HG03280 (cell line): Measurements from ENCODE around the gene TTC21B.
"Not testable (repeated sequence)": the region's sequence is repeated elsewhere in the genome, so short reads cannot be mapped to it uniquely, and the experiment has no call there.

Experiments
- ATAC-seq: cut with Tn5 transposase; IDR thresholded peaks from one replicate; pipeline ENCODE4 v1.9.1; 2021; ENCODE audit warnings: mild to moderate bottlenecking, moderate library complexity; ENCODE audit not compliant: unreplicated experiment

Gene TTC21B

DNA sequence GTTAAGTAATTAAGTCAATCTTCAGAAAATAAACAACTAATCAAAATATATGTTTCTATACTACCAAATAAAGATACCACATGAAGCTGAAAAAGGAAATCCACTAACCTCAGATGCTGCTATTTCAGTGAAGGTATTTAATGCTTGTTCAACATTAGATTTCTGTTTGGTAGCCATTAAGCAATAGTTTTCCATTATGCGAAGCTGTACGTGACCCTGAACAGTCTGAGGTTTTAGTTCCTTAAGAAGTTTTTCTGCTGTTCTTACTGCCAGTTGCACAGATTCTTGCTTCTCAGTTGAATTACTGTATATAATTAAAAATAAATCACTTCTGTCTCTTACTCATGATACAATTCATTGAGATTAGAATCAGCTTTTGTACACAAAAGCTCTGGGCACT lies 65.4 kb downstream of the TTC21B start:
- no peak for ATAC-seq

DNA sequence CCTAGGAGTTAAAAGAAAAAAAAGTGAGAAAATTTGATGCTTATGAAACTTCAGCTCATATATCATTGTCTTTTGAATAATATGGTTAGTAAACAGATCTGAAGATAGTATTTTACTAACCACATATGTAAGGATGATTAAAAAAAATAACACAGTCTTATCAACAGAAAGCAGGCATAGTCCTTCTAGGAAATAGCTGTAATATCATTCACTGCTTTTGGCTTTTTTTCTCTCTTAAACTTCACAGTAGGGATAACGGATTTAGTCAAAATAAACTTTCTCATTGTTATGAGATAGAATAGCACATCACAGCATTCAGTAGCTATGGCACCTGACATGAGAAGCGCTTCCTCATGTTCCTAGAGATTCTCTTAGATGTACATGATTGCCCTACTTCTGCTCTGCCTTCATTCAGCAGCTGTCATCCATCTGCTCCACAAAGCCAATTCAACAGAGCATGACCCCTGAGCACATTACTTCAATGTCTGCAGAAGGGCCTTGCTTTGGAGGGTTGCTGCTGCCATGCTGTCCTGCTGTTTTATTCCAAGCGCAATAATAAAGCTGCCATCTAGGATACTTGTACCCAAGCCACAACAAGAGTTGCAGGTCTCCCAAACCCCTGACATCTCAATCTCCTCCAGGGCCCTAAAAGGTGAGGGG lies 67.0 kb downstream of the TTC21B start:
- ATAC-seq = no peak

DNA sequence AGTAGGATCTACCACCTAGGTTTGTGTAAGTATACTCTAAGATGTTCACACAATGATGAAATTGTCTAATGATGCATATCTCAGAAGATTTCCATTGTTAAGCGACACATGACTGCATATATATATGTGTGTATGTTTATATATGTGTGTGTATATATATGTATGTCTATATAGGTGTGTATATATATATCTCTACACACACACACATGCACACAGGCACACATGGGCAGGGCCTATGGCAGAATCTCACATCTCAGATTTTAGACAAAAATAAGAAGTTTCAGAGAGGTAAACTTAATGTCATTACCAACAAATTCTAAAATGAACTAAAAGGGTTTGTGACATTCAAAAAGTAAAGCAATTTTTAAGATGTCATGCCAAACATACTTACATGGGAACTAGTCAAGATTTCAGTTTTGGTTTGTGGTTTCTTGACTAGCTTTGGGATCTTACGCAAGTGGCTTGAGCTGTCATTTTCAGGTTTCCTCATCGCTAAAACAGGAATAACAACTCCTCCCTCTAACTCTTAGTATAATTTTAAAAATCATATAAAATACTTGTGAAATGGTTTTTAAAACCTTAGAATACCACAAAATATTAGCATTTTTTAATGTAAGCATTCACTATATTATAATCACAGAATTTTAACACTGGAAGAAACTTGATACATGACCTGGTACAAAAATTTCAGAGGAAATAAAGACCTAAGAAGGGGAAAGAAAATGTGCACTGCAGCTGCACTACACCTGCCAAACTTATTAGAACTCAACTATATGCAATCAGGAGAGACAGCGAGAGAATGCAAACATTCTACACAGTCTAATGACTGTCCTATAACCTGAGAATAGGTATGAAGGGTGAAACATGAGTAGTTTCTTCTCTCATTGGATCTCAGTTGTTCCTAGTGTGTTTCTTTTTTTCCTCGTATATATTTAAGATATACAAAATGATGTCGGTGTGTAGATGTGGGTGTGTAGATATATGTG lies 75.7 kb downstream of the TTC21B start:
- peak; percentile 49 for ATAC-seq

DNA sequence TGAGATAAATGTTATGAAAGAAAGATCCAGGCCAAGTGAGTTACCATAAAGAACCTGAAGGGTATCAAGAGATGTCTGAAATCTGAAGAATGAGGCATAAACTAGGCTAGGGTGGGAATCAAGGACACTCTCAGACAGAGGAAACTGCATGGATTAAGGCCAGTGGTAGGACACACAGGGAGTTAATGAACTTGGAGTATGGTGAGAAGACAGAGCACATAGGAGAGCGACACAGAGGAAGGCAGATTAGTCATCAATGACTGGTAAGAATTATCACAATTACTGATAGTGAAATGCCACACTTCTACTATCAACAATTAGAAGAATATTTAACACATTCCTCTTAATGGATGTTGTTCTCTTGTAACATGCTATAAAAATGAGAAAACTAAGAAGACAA lies 76.9 kb downstream of the TTC21B start:
- ATAC-seq = no peak

DNA sequence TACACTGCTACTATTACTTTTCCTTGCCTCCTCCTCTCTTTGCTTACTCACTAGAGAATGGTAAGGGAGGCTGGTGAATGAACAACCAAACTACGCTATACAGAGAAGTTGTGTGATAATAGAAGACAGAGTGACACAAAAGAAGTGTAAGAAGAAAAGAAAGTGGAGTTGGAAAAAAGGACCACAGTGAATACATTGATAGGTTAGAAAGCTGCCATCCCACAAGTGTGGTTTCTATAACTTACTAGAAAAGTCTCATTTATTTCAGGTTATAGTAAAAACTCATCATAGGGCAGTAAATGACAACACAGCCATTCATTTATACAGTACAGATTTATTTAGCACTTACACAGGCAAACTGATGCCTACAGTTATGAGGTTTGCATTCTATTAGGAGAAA lies 77.3 kb downstream of the TTC21B start:
- no peak for ATAC-seq

DNA sequence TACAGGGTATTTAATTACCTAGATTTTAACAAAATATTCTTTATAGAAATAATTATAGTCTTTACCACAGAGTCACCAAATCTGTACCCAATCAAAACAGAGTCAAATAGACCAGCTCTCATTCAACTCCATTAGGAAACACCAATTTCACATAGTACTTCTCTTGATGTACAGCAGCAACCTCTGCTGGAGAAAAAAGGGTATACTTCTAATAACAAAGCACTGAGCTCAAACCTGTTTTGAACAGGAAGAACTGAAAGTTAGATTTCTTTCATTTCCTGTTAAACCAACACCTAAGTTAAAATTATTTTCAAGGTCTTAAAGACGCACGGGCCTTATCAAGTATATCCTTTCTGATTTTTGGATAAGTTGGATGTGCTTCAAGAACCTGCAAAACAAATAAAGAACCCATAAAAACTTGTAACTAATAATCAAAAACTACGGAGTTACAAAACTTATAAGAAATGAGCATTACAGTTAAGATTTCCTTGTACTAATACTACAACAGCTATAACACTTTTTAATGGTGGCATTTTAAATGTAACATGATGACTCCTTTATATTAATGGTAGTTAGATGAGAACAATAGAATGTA lies 79.0 kb downstream of the TTC21B start:
- ATAC-seq = peak; percentile 92

DNA sequence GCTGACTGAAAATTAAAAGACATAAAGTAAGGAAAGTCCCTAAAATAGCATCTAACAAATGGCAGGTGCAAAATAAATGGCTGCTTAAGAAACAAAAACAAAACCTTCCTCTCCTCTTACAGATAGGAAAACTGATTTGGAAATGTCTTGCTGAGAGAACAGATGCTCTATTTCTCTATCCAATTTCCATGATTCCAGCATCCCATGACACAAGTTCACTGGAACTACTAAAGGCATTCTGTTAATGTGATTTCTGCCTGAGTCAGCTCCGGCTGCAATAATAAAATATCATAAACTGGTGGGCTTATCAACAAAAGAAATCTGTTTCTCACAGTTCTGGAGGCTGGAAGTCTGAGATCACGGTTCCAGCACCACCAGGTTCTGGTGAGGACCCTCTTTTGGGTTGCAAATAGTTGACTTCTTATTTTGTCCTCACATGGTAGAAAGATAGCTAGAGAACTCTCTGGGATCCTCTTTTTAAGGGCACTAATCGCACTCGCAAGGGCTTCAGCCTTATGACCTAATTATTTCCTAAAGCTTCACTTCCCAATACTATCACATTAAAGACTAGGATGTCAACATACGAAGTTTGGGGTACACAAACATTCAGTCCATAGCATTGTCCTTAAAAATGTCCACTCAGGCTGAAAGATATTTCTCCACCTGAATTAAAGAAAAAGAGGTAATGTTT lies 81.3 kb downstream of the TTC21B start:
- ATAC-seq = no peak

DNA sequence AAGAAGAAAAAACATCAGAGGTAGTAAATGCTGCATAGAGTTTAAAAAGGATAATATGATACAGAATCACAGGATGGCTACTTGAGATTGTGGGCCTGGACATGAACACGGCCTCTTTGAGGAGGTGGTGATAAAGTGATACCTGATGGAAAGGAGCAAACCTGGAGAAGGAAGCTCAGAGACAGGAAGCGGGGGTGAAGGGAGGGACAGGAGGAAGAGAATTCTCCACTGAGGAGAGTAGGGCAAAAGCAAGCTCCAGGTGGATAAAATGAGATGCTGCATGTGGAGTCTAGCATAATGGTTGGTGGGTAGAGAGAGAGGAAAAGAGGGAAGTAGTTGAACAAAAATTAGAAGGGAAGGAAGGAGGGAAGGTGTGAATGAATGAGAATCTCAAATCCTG lies 82.6 kb downstream of the TTC21B start:
- ATAC-seq = no peak

DNA sequence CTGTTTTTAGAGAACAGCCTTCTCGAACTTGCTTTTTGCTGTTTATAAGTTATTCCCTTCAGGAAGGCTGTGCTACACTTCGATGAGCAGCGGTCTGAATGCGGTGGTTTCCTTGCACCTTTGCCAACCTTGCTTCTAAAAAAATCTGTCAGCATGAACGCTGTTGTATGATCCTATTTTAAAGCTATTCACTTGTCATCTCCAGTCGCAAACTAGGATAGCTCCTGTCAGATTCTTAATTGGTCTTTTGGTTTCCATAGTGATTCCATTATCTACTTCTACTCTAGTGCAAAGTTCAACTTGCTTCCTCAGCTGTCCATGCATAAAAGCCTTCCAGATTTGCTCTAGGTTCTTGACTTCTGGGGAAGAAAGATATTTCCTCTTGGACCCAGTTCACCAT lies 83.2 kb downstream of the TTC21B start:
- no peak for ATAC-seq

DNA sequence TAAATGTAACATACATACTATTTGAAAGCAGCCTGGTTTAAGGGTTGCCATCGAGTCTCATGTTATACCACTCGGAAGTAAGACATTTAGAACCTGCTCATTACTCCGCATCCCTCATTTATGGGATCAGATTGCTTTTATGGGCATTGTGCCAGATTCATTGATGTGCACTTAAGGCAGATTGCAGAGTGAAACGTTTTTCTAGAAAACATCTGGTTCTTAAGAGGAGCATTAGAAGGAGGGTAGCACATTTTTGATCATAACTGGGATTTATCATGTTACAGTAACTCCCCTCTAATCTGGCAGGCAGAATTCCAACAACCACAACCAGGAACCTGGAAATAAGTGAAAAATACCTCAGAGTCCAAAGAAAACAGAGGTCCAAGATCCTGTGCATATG lies 85.4 kb downstream of the TTC21B start:
- ATAC-seq = no peak

DNA sequence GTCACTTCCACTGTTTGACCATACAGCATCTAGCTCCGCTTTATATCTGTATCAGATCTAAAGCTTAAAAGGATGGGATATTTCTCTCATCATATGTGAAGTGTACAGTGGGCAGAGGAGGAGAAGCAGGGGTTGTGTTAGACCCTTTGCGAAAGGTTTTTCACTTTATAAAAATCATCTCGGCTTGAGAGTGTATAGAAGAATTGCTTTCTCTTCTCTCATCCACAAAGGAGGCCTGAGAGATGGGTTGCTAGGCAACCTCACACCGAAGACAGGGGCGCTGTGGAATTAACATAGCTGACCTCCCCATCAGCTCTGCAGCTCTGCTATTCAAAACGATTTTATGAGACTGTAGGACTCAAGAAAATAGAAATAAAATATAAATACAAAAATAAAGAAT lies 89.3 kb downstream of the TTC21B start:
- no peak for ATAC-seq

DNA sequence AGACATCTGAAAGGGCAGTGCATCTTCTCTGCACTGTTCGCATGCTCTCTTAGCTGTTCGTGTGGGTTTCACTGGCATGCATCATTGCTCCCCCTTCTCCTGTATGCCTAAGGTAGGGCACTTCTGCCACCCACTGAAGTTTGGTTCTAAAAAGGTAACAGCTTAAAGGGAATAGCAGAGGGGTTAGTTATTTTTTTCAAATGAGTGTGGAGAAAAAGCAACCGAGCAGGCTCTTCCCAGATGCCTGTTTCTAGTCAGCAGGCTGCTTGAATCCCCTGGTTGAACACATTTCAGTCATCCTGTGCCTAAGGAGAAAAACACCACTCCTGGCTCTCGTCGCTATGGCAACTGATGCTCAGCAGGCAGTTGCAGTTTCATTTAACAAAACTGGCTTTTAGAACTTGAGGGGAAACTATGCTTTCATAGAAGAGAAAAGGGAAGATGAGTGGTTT lies 89.7 kb downstream of the TTC21B start:
- no peak for ATAC-seq

DNA sequence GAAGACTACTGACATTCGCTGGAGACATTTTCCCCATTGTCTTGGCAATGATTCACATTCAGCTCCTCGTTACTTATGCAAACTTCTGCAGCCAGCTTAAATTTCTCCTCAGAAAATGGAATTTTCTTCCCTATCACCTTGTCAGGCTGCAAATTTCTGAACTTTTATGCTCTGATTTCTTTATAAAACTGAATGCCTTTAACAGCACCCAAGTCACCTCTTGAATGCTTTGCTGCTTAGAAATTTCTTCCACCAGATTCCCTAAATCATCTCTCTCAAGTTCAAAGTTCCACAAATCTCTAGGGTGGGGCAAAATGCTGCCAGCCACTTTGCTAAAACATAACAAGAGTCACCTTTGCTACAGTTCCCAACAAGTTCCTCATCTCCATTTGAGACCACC lies 92.5 kb downstream of the TTC21B start:
- ATAC-seq = not testable (repeated sequence)

DNA sequence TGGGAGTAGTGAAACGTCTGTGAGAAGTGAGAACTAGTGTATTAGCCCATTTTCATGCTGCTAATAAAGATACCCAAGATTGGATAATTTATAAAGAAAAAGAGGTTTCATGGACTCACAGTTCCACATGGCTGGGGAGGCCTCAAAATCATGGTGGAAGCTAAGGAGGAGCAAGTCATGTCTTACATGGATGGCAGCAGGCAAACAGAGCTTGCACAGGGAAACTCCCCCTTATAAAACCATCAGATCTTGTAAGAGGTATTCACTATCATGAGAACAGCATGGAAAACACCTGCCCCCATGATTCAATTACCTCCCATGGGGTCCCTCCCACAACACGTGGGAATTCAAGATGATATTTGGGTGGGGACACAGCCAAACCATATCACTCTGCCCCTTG lies 93.9 kb downstream of the TTC21B start:
- ATAC-seq = not testable (repeated sequence)

DNA sequence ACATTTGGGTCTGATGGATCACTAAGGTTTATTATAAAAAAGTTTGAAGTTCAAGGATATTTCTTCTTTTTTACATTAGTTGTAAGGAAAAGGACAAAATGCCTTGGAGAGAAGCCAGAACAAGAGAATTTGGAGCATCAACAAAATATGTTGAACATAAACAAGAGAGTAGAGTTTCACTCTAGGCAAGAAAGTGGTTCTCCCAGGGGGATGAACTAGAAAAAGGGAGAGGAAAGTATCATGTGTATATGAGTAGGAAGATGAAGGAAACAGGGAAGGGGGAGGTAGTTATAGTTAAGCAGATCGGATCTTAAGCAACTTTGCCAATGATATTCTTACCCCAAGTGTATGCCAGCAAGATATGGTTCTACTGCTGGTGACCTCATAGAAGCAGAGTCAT lies 95.7 kb downstream of the TTC21B start:
- no peak for ATAC-seq

DNA sequence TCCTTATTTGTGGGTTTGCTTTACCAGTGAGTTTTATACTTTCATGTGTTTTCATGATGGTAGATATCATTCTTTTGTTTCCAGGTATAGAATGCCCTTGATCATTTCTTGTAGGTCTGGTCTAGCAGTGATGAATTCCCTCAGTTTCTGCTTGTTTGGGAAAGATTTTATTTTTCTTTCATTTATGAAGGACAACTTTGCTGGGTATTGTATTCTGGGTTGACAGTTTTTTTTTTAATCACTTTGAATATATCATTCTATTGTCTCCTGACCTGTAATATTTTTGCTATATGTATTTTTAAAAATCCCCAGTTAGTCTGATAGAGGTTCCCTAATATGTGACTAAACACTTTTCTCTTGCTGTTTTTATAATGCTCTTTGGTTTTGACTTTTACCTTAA lies 101.2 kb downstream of the TTC21B start:
- ATAC-seq = no peak

DNA sequence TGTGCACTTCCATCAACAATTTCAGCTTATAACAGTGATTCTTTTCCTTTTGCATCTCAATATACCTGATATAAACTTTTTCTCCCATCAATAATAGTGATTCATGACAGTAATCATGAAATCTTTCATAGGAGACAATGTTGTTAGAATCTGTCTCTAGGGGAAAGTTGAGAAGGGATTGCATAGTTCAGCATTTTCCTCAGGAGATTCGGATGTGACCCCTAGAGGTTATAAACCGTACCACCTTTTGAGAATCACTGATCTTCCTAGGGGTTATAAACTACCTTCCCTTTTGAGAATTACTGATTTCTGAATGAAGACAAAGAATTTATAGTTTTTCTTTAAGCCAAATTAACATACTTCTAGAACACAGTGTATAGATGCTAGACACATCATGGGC lies 106.6 kb downstream of the TTC21B start:
- ATAC-seq = no peak

DNA sequence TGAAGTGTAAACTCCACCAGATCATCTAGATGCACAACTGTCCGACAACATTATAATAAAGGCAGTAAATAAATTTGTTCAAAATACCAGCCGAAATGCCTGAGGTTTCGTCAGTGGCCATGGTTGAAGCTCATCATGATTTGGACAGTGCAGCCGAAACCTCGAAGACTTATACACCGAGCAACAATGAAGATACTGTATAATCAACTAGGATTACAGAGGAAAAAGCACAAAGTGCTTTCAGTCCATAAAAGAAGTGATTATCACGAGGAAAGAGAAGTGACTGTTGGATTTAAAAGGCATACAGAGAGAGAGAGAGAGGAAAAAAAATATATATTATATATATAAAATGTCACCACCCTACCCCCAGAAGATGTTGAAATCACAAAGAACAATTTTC lies 107.5 kb downstream of the TTC21B start:
- ATAC-seq = no peak

DNA sequence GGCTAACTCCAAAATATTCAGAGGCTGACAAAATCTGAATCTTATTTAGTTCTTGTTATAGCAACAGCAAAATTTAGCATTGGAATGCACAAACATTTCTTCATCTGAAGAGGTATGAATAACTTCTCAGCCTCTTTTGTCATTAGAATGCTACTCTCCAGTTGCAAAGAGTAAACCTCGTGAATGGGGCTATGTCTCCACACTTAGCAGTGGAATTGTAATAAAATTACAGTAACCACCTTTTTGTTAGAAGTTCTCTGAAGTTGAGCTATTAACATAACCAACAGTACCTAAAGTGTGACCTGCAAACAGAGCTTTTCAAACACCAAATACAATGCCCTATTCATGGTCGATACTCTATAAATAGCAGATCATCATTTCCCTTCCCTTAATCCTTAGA lies 109.4 kb downstream of the TTC21B start:
- no peak for ATAC-seq

DNA sequence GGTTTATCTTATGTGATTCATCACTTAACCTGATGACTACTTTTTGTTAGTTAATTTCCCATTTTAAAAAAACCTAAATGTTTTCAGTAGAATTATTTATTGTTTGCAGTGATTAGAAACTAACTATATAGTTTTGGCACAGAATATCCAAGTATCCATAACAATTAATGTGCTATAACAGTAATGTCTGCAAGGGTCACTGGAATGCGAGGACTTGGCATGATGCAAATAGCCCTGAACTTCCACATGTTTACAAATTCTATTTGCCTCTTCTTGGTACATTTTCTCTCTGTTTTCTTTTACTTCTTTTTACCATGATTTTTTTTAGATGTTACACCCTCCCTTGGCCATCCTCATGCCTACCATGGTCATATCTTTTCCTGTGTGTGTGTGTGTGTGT lies 110.2 kb downstream of the TTC21B start:
- ATAC-seq = no peak

DNA sequence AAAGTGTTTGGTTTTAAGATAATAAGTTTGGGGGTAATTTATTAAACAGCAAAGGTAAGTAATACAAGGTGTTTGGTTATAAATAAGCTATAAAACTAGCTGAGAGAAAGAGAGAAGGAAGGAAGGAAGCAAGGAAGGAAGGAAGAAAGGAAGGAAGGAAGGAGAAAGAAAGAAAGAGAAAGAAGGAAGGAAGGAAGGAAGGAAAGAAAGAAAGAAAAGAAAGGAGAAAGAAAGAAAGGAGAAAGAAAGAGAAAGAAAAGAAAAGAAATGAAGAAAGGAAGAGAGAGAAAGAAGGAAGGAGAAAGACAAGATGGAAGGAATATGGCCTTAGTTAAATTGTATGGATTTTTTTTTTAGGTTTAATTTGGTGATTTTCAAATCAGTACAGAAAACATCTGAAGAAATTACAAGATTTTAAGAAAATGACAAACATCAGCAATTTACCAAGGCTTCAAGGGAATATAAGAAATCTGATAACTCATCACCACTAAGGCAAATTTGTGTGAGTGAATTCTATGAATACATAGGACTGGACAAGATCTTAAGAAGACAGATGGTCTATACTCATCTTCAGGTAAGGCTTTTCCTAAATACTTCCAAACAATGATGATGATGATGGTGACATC lies 113.1 kb downstream of the TTC21B start:
- no peak for ATAC-seq
